HG03520 (cell line): ENCODE results near the gene RASL10B.

Source experiments
- ATAC-seq: cut with Tn5 transposase; IDR thresholded peaks from one replicate; pipeline ENCODE4 v1.9.1; 2021; ENCODE audit warnings: mild to moderate bottlenecking, moderate library complexity; ENCODE audit not compliant: unreplicated experiment

The RASL10B gene

DNA sequence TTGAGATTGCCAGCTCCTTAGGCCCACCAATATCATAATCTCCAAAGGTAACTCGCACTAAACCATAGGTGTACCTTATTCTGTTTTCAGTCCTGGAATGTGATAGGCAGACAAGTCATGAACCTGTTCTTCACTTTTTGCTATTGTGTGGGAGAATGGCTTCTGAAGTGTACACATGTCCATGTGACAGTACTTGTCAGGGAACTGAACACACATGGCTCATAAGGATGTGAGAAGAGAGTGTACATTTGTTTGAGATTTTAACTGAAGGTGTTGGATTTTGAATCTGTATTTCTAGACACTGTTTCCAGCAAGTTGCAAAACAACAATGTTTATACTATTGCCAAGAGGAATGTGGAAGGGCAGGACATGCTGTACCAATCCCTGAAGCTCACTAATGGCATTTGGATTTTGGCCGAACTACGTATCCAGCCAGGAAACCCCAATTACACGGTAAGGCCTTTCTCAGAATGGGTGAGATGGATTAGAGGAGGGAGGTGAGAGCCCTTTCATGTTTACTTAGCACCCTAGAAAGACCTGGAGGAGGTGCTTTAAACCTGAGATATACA lies 14.5 kb upstream of the RASL10B start:
- no peak for ATAC-seq

GRCh38 chr17:35717475-35717874 lies 14.0 kb upstream of the RASL10B start:
- no peak for ATAC-seq

- no peak for ATAC-seq
Measured at GRCh38 chr17:35723735-35724134, 7.7 kb upstream of the RASL10B start.

DNA sequence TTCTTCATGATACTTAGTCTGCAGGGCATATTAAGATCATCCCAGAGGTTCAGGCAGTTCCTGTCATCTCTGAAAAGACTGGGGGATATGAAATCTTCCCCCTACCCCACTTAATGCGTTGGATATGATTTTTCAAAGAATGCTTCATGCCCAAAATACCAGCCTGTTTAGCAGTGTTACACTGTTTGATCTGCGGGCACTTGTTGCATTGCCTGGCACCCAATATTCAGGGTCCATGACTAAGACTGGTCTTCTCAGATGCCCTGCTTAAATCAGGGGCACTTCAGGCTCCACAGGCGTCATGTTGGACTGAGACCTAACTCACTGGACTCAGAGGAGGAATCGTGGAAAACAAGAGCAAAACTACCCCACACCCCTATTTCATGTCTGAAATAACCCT lies 6.4 kb upstream of the RASL10B start:
- ATAC-seq, result no peak

DNA sequence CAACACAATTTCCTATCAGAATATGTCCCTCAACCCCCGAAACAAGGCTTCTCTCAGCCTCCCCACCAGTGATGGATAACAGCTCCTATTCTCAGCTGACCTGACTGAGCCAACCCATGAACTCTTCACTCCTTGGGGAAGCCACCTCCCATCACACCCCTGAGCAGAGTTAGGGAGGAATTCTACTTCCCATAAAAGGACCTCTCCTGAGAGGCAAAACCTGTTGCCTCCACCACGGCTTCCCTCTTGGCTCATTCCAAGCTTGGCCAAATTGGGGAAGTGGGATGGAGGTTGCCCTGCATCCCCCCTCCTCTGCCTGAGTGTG lies 5.7 kb upstream of the RASL10B start:
- no peak for ATAC-seq

GRCh38 chr17:35726127-35726952 lies 5.1 kb upstream of the RASL10B start:
- ATAC-seq, result no peak

DNA sequence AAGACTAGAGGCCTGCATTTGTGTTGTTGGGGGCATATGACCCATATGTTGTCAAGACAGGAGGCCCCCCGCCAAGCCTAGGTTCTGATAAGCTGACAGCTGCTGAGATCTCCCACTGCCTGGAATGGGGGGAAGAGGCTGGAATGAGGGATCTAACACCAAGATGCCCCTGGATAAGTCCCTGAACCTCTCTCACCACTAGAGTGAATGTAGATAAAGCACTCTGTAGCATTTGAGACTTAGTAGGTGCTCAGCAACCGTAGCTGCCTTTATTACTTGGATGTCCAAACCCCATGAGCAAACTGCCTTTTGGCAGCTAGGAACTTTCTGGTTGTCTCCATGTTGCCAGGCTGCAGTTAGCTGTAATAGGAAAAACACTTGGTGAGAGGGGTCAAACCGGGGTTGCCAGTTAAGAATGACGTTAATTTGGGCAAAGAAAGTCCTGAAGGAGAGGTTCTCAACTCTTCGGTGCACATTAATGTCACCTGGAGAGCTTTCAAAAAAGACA lies 4.4 kb upstream of the RASL10B start:
- ATAC-seq, result no peak

DNA sequence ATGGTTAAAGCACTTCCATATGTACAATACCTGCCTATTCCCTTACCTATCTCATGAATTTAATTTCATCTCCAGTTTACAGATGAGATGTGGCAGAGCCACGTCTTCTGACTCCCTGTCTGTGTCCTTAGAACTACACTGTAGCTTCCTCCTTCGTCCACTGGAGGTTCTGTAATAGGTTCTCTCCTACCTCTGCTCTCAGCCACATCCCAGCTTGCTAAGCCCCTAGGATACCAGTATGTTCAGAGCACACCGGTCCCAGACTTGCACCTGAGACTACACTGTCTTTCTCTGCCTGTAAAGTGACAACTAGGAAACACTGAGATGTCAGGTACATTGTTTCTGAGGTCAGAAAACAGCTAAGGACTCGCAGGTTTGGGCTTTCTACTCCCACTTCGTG lies 3.8 kb upstream of the RASL10B start:
- ATAC-seq, result no peak

DNA sequence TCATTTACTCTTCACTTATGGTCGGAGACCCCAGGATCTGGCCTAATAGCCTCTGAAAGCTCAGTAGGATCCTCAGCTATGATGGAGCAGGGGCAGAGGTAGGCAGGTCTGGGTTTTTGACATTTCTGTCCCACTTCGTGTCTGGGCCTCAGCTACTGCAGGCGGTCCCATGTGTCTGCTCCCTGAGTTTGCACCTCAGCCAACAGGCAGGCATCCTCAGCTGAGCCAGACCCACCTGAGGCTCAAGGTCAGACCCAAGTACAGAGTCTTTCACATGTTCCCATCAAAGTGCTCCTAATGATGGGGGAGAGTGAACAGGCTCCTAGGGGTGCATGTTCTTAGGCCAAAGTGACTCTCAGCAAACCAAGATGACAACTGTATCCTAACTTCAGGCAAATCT lies 2.9 kb upstream of the RASL10B start:
- ATAC-seq, result no peak

DNA sequence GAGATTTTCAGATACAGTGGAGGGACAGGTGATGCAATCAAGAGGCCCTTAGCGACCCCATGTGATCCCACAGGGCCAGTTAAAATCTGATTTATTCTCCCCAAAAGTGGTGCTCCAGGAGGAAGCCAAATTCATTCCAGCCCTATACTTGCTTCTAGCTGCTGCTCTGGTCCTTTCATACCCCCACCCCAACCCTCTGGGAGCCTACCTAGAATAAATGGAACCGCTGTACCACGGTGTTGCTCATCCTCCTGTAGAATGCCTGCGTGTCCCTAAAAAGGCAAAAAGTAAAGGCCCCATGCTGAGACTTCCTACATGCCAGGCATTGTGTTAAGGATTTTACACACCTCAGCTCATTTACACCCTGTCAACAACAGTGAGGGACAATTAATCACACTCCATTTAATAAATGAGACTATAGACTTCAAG lies 2.0 kb upstream of the RASL10B start:
- ATAC-seq, result no peak

- no peak for ATAC-seq
Measured at GRCh38 chr17:35730400-35731005, 936 bp upstream of the RASL10B start.

DNA sequence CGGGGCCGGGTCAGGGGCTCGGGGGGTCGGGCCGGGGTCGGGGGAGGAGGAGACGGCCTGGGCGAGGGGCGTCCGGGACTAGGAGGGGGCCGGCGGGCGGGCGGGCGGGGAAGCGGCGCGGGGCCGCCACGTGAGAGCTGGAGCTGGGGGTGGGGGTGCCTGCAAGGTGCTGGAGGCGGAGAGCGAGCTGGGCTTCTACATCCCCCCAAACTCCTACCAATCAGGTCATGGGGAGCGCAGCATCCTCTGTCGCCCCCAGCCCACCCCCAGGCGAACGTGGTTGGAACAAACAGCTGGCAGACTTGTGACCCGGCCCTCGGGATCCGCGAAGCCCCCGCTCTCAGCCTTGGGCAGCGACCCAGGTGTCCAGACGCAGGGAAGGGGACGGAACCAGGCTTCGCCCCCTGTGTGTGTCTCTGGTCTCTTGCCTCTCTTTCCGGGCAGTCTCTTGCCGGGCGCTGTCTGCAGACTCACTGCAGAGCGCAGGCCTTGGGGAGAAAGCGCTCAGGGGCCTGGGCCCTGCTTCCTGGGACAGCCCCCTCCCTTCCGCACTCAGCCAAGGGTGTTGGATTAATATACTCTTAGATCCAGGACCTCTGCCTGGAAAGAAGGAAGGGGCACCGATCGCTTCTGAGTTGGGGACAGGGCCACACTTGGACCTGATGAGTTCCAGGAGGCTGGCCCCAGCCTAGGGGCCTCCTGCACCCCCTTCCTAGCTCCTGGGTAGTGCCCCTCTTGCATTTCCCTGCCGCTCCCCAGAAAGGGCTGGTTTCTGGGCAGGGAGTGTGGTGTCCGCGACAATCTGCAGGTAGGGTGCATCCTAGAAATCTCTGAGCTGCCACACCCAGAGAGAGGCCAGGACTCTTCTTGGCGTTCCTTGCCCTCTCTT lies 722 bp downstream of the RASL10B start:
- no peak for ATAC-seq

GRCh38 chr17:35732806-35733136 lies 1.3 kb downstream of the RASL10B start:
- ATAC-seq, result no peak

- ATAC-seq, result no peak
Measured at GRCh38 chr17:35733366-35733765, 1.9 kb downstream of the RASL10B start.

GRCh38 chr17:35734396-35734795 lies 3.0 kb downstream of the RASL10B start:
- ATAC-seq, result no peak

DNA sequence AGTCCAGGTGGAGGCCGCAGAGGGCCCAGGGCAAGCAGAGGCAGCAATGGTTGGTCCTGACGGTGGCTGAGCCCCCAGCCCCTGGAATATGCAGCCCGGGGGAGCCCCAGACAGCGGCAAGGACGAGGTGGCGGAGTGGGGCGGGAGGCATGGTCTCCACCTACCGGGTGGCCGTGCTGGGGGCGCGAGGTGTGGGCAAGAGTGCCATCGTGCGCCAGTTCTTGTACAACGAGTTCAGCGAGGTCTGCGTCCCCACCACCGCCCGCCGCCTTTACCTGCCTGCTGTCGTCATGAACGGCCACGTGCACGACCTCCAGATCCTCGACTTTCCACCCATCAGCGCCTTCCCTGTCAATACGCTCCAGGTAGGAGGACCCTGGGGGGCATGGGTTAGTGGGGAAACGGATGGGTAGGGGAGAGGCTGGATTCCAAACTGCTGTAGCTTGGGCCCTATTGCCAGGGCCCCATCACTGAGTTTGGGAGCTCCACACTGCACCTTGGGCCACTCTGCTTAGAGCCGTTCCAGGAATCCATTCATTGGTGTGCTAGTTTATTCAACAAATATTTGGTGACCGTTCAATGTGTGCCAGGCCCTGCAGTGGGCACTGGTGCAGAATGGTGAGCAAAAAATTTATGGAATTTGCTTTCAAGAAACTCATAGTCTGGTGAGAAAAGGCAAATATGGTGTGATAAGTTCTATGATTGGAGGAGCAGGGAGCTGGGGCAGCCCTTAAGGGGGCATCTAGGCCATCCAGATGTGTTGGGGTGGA lies 3.8 kb downstream of the RASL10B start:
- no peak for ATAC-seq

- no peak for ATAC-seq
Measured at GRCh38 chr17:35736236-35736635, 4.8 kb downstream of the RASL10B start.

- no peak for ATAC-seq
Measured at GRCh38 chr17:35738519-35739133, 7.2 kb downstream of the RASL10B start.

DNA sequence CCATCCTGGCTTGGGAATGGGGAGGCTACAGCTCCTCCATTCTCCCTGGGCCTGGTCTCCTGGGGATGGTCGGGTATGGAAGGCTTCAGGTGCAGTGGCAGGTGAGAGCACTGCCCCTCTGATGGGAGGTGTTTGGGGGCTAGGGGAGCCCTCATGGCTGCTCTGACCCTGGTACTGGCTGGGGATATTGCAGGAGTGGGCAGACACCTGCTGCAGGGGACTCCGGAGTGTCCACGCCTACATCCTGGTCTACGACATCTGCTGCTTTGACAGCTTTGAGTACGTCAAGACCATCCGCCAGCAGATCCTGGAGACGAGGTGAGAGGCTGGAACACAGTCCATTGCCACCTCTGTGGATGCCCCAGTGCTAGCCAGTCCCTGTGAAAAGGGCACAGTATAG lies 8.8 kb downstream of the RASL10B start:
- ATAC-seq, result no peak
